ENCODE results near the gene TTC38. TPM values are rescaled to one million over a fixed set of nuclear protein-coding genes. Genes with fewer than 3 reads are reported as not detected.

Gene TTC38
- total and polyA plus RNA-seq, 2 donors (not counting 3 experiments of a cell fraction or from before 2014, with no cell fraction given), result 31.6 to 39.7 TPM

DNA sequence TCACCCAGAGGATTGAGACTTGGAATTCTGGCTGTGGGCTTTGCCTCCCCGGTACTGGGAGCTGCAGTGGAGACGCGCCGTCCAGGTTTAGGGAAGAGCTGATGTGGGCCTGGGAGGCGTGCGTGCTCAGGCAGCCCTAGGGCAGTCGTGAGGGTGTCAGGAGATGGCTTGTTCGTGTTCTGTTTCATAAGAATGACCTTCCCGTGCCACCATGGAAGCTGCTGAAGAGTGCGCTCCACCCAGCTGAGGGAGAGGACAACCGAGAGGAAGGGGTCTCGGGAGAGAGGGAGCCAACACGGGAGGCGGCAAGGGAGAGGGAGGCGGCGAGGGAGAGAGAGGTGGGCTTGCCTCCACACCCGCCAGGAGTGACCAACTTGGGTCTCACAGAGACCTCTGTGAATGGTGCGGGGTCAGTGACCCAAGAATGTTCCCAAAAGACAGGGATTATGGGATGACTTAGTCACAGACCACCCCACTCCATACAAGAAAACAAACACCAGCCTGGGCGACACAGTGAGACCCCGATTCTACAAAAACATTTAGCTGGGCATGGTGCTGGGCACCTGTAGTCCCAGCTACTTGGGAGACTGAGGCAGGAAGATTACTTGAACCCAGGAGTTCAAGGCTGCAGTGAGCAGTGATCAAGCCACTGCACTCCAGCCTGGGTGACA lies 53.0 kb downstream of the TTC38 start:
- H3K9me3 ChIP-seq (replicated peaks; ENCODE audit: control insufficient read depth, insufficient read depth, low read length), result no peaks in the 10 kb centered on the region
- FAIRE-seq (no peak), DNase-seq (ENCODE audit: low read depth, low spot score) (no peak)
- H3K9me1 ChIP-seq (replicated peaks; ENCODE audit: control insufficient read depth, extremely low read depth, insufficient read depth, low read length), result no peaks in the 10 kb centered on the region
- peaks cover 4 to 9% of the 10 kb centered on the region in 2 experiments for H3K36me3 ChIP-seq (ENCODE audit: control insufficient read depth in 2 of 2, extremely low read depth in 1 of 2, insufficient read depth in 2 of 2, low read length in 2 of 2)
- no peaks in the 10 kb centered on the region for H3K4me1 ChIP-seq (ENCODE audit: control insufficient read depth, extremely low read depth, insufficient read depth, low read length)
- H3K27ac ChIP-seq (ENCODE audit: insufficient read depth, low read depth, low read length), result no peak overlapping the region
- dilution Hi-C loops (cut with MboI; ENCODE audit: extremely low pct_ligation_motif_present, low sequenced_read_pairs), result no loop called here
- intact Hi-C loops (cut with micrococcal nuclease), result no loop called here
- H3K79me2 ChIP-seq (ENCODE audit: control insufficient read depth, insufficient read depth, low read length), result peaks cover 34% of the 10 kb centered on the region
- H3K9ac ChIP-seq (replicated peaks; ENCODE audit: extremely low read depth, insufficient read depth, low read length), result no peak overlapping the region
- ChIA-PET CTCF (interaction anchor here (2.9 kb wide), 1 partner anchor 199 kb away, joined by 12 read pairs; no protein-coding TSS in a partner anchor), POLR2A (no interaction called here)
- H2AFZ ChIP-seq (ENCODE audit: low read depth, low read length), result no peak overlapping the region
- H3K4me3 ChIP-seq (replicated peaks in 1 of 3; ENCODE audit: insufficient read depth in 1 of 3, low read depth in 1 of 3, low read length in 3 of 3), result no peak overlapping the region
- TF ChIP-seq POLR2A (IDR thresholded peaks at IDR 0.05; ENCODE audit: low read depth, low read length) (no peak), JUN (IDR thresholded peaks at IDR 0.05; ENCODE audit: borderline replicate concordance, insufficient read depth, insufficient read length, low read depth) (no peak), POLR2AphosphoS5 (IDR thresholded peaks at IDR 0.05; ENCODE audit: insufficient read depth, low read depth, low read length) (no peak), GATA2 (IDR thresholded peaks at IDR 0.05; ENCODE audit: insufficient read depth, insufficient read length, low read depth, low read length) (no peak), FOS (IDR thresholded peaks at IDR 0.05; ENCODE audit: borderline replicate concordance, insufficient read depth, low read length) (no peak)
- TF ChIP-seq, protein P1, sequence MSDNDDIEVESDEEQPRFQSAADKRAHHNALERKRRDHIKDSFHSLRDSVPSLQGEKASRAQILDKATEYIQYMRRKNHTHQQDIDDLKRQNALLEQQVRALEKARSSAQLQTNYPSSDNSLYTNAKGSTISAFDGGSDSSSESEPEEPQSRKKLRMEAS (IDR thresholded peaks at IDR 0.05; ENCODE audit: insufficient read depth, insufficient read length), result no peak
- no peaks in the 10 kb centered on the region for H3K27me3 ChIP-seq (ENCODE audit: control insufficient read depth in 2 of 2, insufficient read depth in 2 of 2, low read length in 2 of 2)
- H3K4me2 ChIP-seq (ENCODE audit: insufficient read depth, low read length), result no peak overlapping the region
- no TSS peak for BruUV-seq (replicated peaks)
- no peaks in the 10 kb centered on the region for H4K20me1 ChIP-seq (replicated peaks; ENCODE audit: control insufficient read depth, extremely low read depth, insufficient read depth, low read length)

DNA sequence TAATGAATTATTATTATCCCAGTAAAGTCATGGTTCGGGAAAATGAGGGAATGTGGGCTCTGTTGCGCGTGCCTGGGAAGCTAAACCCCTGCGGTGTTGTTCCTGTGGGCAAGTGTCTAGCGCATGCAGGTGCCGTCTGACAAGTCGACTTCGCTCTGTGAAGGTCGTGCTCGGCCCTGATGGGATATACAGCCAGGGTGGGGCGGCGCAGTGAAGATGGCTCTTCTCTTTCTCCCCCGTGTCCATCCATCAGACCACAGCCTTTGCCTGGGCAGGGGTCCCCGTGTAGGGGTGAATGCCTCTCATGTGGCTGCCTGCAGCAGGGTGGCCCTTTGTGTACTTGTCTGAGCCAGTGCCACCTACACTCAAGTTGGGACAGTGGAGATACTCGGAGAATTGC lies 54.9 kb downstream of the TTC38 start:
- POLR2A ChIA-PET, result no interaction called here
- DNase-seq (ENCODE audit: low read depth, low spot score) (no peak), FAIRE-seq (no peak)
- no peak for TF ChIP-seq GATA2 (IDR thresholded peaks at IDR 0.05; ENCODE audit: insufficient read depth, insufficient read length, low read depth, low read length)
- TF ChIP-seq, protein P2, sequence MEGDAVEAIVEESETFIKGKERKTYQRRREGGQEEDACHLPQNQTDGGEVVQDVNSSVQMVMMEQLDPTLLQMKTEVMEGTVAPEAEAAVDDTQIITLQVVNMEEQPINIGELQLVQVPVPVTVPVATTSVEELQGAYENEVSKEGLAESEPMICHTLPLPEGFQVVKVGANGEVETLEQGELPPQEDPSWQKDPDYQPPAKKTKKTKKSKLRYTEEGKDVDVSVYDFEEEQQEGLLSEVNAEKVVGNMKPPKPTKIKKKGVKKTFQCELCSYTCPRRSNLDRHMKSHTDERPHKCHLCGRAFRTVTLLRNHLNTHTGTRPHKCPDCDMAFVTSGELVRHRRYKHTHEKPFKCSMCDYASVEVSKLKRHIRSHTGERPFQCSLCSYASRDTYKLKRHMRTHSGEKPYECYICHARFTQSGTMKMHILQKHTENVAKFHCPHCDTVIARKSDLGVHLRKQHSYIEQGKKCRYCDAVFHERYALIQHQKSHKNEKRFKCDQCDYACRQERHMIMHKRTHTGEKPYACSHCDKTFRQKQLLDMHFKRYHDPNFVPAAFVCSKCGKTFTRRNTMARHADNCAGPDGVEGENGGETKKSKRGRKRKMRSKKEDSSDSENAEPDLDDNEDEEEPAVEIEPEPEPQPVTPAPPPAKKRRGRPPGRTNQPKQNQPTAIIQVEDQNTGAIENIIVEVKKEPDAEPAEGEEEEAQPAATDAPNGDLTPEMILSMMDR (IDR thresholded peaks at IDR 0.05; ENCODE audit: extremely low read depth in 1 of 2, insufficient read depth in 1 of 2, low read depth in 1 of 2, low read length in 2 of 2), result no peak
- TF ChIP-seq, protein P1 (IDR thresholded peaks at IDR 0.05; ENCODE audit: insufficient read depth, insufficient read length), result no peak
- no peak for TF ChIP-seq POLR2A (IDR thresholded peaks at IDR 0.05; ENCODE audit: low read depth, low read length)
- no peaks in the 10 kb centered on the region for H4K20me1 ChIP-seq (replicated peaks; ENCODE audit: control insufficient read depth, extremely low read depth, insufficient read depth, low read length)
- H3K9me3 ChIP-seq (replicated peaks; ENCODE audit: control insufficient read depth, insufficient read depth, low read length), result no peaks in the 10 kb centered on the region
- no peak overlapping the region for H3K4me3 ChIP-seq (replicated peaks in 1 of 3; ENCODE audit: insufficient read depth in 1 of 3, low read depth in 1 of 3, low read length in 3 of 3)
- H2AFZ ChIP-seq (ENCODE audit: low read depth, low read length), result no peak overlapping the region
- no peaks in the 10 kb centered on the region for H3K9me1 ChIP-seq (replicated peaks; ENCODE audit: control insufficient read depth, extremely low read depth, insufficient read depth, low read length)
- no peak overlapping the region for H3K9ac ChIP-seq (replicated peaks; ENCODE audit: extremely low read depth, insufficient read depth, low read length)
- intact Hi-C loops (cut with micrococcal nuclease), result no loop called here
- H3K4me2 ChIP-seq (ENCODE audit: insufficient read depth, low read length), result no peak overlapping the region
- no TSS peak for BruUV-seq (replicated peaks)
- no peak overlapping the region for H3K27ac ChIP-seq (ENCODE audit: insufficient read depth, low read depth, low read length)
- no peaks in the 10 kb centered on the region for H3K4me1 ChIP-seq (ENCODE audit: control insufficient read depth, extremely low read depth, insufficient read depth, low read length)
- H3K79me2 ChIP-seq (ENCODE audit: control insufficient read depth, insufficient read depth, low read length), result peaks cover 31% of the 10 kb centered on the region
- H3K36me3 ChIP-seq (ENCODE audit: control insufficient read depth in 2 of 2, extremely low read depth in 1 of 2, insufficient read depth in 2 of 2, low read length in 2 of 2), result peaks cover 3 to 8% of the 10 kb centered on the region in 2 experiments
- no peaks in the 10 kb centered on the region for H3K27me3 ChIP-seq (ENCODE audit: control insufficient read depth in 2 of 2, insufficient read depth in 2 of 2, low read length in 2 of 2)
- CTCF ChIA-PET, result no interaction called here
- dilution Hi-C loops (cut with MboI; ENCODE audit: extremely low pct_ligation_motif_present, low sequenced_read_pairs), result no loop called here

Measured in endothelial cell of umbilical vein (primary cell).